ENCODE data around the gene INSL3.

DNA sequence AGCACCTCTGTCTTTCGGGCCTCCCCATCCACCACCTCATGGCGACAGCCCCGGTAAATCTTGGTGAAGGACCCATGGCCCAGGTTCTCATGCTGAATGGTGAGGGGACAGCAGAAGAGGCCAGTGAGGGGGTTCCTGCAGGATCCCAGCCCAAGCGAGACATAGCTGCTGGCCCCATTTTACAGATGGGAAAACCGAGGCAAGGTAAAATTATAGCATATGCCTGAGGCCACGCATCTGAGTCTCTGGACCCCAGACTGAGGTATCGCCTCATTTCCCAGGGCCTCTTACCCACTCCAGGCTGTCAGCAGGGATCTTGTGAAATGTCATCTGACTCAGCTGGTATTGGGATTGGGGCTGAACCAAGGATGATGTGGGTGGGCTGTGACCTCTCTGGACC, 16.7 kb upstream of the INSL3 start:
- TF ChIP-seq POLR2A (IDR thresholded peaks at IDR 0.05) = no peak
- TF ChIP-seq, protein P1, sequence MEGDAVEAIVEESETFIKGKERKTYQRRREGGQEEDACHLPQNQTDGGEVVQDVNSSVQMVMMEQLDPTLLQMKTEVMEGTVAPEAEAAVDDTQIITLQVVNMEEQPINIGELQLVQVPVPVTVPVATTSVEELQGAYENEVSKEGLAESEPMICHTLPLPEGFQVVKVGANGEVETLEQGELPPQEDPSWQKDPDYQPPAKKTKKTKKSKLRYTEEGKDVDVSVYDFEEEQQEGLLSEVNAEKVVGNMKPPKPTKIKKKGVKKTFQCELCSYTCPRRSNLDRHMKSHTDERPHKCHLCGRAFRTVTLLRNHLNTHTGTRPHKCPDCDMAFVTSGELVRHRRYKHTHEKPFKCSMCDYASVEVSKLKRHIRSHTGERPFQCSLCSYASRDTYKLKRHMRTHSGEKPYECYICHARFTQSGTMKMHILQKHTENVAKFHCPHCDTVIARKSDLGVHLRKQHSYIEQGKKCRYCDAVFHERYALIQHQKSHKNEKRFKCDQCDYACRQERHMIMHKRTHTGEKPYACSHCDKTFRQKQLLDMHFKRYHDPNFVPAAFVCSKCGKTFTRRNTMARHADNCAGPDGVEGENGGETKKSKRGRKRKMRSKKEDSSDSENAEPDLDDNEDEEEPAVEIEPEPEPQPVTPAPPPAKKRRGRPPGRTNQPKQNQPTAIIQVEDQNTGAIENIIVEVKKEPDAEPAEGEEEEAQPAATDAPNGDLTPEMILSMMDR (IDR thresholded peaks at IDR 0.05) = no peak
